Parathyroid adenoma (tissue), 2 donors: ENCODE measurements around the gene C19orf81.

Source experiments
- H2AFZ ChIP-seq: fragments of 300-600 bp; sonication (generic); one replicate; pipeline ENCODE4 v1.7.0; 2017; ENCODE audit warnings: antibody characterized with exemption, mild to moderate bottlenecking
- H3K27ac ChIP-seq: fragments of 300-600 bp; sonication (generic); one replicate; pipeline ENCODE4 v1.7.0; 2017
- H3K27me3 ChIP-seq: fragments of 300-600 bp; sonication (generic); one replicate; pipeline ENCODE4 v1.7.0; 2017; ENCODE audit warnings: low read length; ENCODE audit not compliant: control insufficient read depth, insufficient read depth
- H3K36me3 ChIP-seq: fragments of 300-600 bp; sonication (generic); one replicate; pipeline ENCODE4 v1.7.0; 2017; ENCODE audit warnings: low read length; ENCODE audit not compliant: control insufficient read depth, insufficient read depth
- H3K4me1 ChIP-seq: fragments of 300-600 bp; sonication (generic); one replicate; pipeline ENCODE4 v1.7.0; 2017; ENCODE audit warnings: control low read depth
- H3K4me2 ChIP-seq: fragments of 300-600 bp; sonication (generic); one replicate; pipeline ENCODE4 v1.7.0; 2017; ENCODE audit warnings: low read length
- H3K4me3 ChIP-seq: fragments of 300-600 bp; sonication (generic); one replicate; pipeline ENCODE4 v1.7.0; 2017; ENCODE audit warnings: low read depth, low read length
- H3K79me2 ChIP-seq: fragments of 300-600 bp; sonication (generic); one replicate; pipeline ENCODE4 v1.7.0; 2017; ENCODE audit warnings: control low read depth
- H3K9ac ChIP-seq: fragments of 300-600 bp; sonication (generic); one replicate; pipeline ENCODE4 v1.7.0; 2017; ENCODE audit warnings: mild to moderate bottlenecking
- H3K9me3 ChIP-seq: fragments of 300-600 bp; sonication (generic); one replicate; pipeline ENCODE4 v1.7.0; 2017; ENCODE audit warnings: low read length; ENCODE audit not compliant: control insufficient read depth
- TF ChIP-seq, protein P1 (sequence below): fragments of 300-600 bp; sonication (generic); IDR thresholded peaks from one replicate; pipeline ENCODE4 v1.7.0; 2017; ENCODE audit warnings: antibody characterized with exemption, mild to moderate bottlenecking
- donor health status: primary hyperparathyroidism.

The C19orf81 gene

DNA sequence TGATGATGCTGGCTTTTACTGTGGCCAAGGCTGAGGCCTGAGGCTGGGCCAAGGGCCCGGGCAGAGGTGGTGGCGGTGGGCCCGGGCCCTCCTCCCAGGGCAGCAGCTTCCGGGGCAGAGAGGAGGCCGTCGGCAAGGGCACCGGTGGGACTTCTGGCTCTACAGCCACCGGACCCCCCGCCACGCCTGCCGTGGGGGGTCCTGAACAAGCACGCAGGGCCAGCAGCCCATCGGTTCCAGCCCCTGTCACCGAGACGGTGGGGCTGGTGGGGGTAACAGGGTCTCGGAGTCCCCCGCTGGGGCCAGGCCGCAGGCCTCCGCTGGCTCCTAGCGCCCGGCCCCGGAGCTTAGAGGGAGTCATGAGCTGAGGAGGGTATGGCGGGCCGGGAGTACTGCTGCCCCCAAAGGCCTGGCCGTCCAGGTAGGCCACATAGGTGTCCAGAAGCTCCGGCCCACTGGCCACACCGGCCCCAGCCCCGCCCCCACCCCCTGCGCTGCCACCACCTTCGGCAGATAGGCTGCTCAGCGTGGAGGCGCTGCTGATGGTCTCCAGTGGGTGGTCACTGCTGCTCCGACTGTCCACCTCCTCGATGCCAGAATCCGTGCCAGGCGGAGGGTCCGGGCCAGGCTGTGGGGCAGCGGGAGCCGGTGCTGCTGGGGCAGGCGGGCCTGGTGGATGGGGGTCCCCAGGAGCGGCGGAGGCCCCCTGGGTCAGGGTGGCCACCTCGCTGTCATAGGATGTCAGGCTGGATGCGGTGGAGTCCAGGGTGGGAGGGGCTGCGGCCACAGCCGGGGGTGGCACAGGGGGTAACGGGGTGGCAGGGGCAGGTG is 17.3 kb downstream of the C19orf81 start:
- H3K36me3 ChIP-seq: no peaks in the 10 kb centered on the region
- no peaks in the 10 kb centered on the region for H3K79me2 ChIP-seq
- H3K27me3 ChIP-seq: peaks cover 3% of the 10 kb centered on the region
- no peak overlapping the region for H3K9ac ChIP-seq
- no peak overlapping the region for H3K4me2 ChIP-seq
- H3K4me1 ChIP-seq: no peaks in the 10 kb centered on the region
- no peak overlapping the region for H2AFZ ChIP-seq
- H3K27ac ChIP-seq: no peak overlapping the region
- H3K4me3 ChIP-seq: no peak overlapping the region
- TF ChIP-seq, protein P1, sequence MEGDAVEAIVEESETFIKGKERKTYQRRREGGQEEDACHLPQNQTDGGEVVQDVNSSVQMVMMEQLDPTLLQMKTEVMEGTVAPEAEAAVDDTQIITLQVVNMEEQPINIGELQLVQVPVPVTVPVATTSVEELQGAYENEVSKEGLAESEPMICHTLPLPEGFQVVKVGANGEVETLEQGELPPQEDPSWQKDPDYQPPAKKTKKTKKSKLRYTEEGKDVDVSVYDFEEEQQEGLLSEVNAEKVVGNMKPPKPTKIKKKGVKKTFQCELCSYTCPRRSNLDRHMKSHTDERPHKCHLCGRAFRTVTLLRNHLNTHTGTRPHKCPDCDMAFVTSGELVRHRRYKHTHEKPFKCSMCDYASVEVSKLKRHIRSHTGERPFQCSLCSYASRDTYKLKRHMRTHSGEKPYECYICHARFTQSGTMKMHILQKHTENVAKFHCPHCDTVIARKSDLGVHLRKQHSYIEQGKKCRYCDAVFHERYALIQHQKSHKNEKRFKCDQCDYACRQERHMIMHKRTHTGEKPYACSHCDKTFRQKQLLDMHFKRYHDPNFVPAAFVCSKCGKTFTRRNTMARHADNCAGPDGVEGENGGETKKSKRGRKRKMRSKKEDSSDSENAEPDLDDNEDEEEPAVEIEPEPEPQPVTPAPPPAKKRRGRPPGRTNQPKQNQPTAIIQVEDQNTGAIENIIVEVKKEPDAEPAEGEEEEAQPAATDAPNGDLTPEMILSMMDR: no peak
- no peaks in the 10 kb centered on the region for H3K9me3 ChIP-seq

DNA sequence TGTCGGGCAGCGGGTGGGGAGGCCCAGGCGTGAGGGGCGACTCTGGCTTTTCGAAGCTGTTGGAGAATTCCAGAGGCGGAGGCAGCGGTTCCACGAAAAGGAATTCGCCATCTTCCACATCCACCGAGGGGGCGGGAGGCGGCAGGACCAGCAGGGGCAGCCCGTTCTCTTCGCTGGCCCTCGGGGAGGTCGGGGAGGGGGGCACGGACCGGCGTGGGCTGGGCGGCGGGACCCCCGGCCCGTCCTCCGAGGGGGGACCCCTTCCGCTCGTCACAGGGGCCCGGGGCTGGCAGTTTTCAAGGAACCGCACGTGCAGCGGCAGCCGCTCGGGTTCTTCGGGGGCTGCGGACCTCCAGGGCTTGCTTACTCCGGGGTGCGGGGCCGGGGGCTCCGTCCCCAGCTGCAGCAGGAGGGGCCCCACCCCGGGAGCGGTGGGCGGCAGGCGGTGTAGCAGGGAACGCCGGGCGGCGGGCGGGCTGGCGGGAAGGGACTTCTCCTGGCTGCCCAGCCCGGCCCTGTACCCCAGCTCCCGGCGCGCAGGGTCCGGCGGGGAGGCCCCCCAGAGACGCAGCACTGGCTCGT is 18.0 kb downstream of the C19orf81 start:
- Histone ChIP-seq H3K9me3 (no peaks in the 10 kb centered on the region), H3K27me3 (peaks cover 3% of the 10 kb centered on the region), H3K36me3 (no peaks in the 10 kb centered on the region), H3K27ac (no peak overlapping the region), H2AFZ (no peak overlapping the region), H3K4me1 (no peaks in the 10 kb centered on the region), H3K4me3 (no peak overlapping the region), H3K4me2 (peak overlapping the region; percentile 31), H3K79me2 (no peaks in the 10 kb centered on the region), H3K9ac (no peak overlapping the region)
- TF ChIP-seq, protein P1: no peak

- Histone ChIP-seq H3K4me3 (no peak overlapping the region), H3K27ac (no peak overlapping the region), H3K4me1 (no peaks in the 10 kb centered on the region), H3K36me3 (no peaks in the 10 kb centered on the region), H3K9me3 (no peaks in the 10 kb centered on the region), H3K9ac (no peak overlapping the region), H3K4me2 (peak overlapping the region; percentile 31), H3K27me3 (peaks cover 3% of the 10 kb centered on the region), H3K79me2 (no peaks in the 10 kb centered on the region), H2AFZ (peak overlapping the region; percentile 42)
- TF ChIP-seq, protein P1: no peak
Observed at GRCh38 chr19:50667759-50668231, 18.6 kb downstream of the C19orf81 start.

DNA sequence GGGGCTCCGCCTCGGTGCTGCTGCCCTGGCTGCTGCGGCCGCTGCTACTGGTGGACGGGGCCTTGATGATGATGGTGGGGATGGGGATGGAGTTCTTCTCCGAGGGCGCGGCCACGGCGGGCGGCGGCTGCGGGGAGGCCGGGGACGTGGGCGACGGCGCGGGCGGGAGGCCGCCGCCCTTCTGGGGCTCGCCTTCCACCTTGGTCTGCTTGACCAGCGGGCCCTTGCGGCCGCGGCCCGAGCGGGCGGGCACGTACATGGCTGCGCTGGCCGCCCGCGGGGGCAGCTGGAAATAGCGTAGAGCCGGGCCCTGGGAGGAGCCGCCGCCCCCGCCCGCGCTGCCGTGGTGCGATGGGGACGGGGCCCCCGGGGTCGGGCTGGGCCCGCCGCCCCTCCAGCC is 19.2 kb downstream of the C19orf81 start:
- H3K27me3 ChIP-seq: peaks cover 3% of the 10 kb centered on the region

More for the DNA sequence above, 19.2 kb downstream of the C19orf81 start:
- Histone ChIP-seq H3K4me1 (no peaks in the 10 kb centered on the region), H3K27ac (no peak overlapping the region), H3K9me3 (no peaks in the 10 kb centered on the region), H3K4me2 (no peak overlapping the region), H3K36me3 (no peaks in the 10 kb centered on the region), H3K79me2 (no peaks in the 10 kb centered on the region), H3K4me3 (no peak overlapping the region), H3K9ac (no peak overlapping the region), H2AFZ (no peak overlapping the region)
- TF ChIP-seq, protein P1: no peak
